GM19240 (cell line): Measurements from ENCODE around the gene ANGPTL2.

Experiments used
- DNase-seq: peaks from one replicate; pipeline ENCODE4 v3.0.0; 2011; ENCODE audit warnings: low spot score; ENCODE audit not compliant: insufficient read length

The ANGPTL2 gene

GRCh38 chr9:127136880-127137639 lies 14.6 kb upstream of the ANGPTL2 start:
- DNase-seq = no peak

DNA sequence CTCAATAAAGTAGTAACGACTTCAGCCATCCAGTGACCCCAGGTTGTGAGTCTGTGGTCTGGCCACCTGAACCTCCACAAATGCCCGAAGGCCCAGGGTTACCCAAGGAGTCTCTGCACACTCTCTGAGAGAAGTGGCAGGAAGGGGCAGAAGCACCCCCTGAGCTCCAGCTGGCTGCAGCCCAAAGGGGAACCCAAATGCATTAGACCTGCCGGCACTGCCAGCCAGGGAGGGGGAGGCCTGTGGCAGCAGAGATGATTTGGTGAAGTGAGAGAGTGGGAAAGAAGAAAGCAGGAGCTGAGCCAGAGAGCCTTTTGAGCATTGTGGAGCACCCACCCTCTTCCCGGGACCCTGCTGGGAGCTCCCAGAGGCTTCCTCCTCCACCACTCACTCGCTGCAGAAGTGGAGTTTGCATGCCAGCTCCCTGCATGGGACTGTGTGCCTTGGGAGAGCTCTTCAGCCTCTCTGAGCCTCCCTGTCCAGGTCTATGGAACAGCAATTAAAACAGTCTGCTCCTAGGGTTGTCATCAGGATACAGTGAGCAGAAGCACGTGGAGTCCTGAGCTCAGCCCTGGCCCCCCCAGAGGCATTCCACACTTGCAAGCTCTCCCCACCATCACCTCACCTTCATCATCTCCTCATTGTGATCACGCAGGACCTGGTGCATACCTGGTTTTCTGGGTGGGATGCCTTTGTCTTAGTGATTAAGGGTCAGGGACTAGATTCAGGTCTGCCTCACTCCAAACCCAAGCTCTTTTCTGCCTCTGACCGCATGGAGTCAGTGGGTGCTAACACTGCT lies 13.8 kb upstream of the ANGPTL2 start:
- no peak for DNase-seq

DNA sequence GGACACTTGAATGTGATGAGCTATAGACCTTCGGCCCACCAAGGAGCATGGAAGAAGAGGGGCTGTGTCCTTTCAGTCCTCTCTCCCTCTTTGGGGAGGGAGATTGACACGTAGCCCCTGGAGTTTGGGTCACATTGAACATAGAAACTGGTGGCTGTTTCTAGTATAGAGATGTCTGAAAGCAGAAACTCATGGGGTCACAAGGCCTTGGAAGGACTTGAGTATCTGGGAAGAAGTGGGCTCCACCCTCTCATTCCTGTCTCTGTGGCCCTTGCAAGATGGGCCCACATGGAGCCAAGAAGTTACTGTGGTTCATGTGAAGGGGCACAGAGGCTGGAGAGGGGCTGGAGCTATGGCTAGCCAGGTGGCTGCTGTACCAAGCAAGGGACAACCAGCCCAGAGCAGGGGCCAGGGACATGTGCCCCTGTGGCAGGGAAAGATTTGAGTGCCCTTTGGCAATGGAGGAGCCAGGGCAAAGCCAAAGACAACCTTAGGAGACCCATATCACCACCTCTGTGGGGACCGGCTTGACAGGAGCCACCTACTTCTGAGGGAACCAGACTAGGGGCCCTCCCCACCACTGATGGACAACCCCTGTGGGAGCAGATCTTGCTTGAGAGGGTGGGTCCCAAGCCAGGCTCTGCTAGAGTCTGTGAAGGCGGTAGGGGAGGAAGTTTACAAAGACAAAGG lies 12.8 kb upstream of the ANGPTL2 start:
- DNase-seq = no peak

DNA sequence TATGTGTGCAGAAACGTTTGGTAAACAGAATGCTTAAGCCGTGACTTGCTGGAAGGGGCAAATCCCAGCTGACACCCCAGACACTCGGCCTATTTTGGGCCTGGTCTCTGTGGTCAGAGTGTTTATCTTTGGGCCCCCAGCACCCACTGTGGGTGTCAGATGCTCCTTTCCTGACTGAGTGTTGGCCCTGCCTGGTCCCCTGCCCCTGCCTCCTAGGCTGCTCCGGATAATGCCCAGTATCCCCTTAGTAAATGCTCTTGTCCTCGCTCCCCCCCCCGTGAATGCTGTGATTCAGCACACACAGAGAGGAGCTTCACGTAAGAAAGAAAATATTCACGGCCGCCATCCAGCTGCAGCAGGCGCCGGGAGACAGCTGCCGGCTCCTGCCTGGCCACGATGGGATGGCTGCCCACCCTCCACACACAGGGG lies 11.3 kb upstream of the ANGPTL2 start:
- DNase-seq = no peak

DNA sequence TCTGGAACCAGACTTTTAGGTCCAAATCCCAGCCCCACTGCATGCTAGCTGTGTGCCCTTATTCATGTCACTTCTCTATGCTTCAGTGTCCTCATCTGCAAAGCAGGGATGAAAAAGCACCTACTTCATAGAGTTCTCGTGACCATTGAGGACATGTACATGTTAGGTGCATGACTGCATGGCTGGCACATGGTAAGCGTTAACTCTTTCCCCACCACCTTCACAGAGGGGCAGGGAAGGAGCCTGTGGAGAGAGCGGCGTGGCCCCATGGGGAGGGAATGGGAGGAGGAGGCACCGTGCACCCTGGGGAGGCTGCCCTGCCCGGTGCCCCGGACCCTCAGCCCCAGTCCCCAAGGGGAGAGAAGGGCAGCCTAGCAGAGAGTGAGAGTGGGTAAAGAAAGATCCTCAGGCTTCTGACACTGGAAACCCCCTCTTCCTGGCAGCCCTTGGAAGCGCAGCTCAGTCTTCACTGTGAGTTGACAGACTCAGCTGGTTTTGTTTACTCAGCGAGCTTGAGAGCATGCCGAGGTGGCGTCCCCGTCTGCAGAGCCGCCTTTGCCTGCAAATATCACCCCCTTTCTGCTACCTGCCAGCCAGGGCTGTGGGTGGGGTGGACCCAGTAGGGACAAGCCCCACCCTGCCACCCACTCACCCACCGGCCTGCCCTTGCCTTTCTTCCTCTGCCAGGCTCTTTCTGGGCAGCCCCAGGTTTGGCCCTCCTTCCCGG lies 10.6 kb upstream of the ANGPTL2 start:
- DNase-seq = no peak

- no peak for DNase-seq
Measured at GRCh38 chr9:127132375-127132774, 9.9 kb upstream of the ANGPTL2 start.

DNA sequence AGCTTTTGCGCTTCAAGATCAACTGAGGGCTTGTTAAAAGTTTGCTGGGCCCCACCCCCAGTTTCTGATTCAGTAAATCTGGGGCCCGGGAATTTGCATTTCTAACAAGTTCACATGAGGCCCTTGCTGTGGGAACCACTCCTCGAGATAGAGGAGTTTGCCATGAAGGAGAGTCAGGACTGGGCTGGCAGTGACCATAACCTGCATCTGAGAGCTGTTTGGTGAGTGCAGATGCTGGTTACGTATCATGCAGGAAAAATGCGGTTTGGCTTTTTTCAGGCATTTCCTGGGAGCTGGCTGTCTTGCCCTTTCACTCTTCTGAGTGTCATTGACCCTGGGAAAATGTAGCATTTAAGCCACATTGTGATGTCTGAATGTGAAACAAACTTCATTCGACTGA lies 9.4 kb upstream of the ANGPTL2 start:
- no peak for DNase-seq

GRCh38 chr9:127130661-127131538 lies 8.5 kb upstream of the ANGPTL2 start:
- no peak for DNase-seq

- no peak for DNase-seq
Measured at GRCh38 chr9:127130235-127130634, 7.8 kb upstream of the ANGPTL2 start.

GRCh38 chr9:127129718-127130085 lies 7.3 kb upstream of the ANGPTL2 start:
- no peak for DNase-seq

- DNase-seq = no peak
Measured at GRCh38 chr9:127129073-127129717, 6.8 kb upstream of the ANGPTL2 start.

DNA sequence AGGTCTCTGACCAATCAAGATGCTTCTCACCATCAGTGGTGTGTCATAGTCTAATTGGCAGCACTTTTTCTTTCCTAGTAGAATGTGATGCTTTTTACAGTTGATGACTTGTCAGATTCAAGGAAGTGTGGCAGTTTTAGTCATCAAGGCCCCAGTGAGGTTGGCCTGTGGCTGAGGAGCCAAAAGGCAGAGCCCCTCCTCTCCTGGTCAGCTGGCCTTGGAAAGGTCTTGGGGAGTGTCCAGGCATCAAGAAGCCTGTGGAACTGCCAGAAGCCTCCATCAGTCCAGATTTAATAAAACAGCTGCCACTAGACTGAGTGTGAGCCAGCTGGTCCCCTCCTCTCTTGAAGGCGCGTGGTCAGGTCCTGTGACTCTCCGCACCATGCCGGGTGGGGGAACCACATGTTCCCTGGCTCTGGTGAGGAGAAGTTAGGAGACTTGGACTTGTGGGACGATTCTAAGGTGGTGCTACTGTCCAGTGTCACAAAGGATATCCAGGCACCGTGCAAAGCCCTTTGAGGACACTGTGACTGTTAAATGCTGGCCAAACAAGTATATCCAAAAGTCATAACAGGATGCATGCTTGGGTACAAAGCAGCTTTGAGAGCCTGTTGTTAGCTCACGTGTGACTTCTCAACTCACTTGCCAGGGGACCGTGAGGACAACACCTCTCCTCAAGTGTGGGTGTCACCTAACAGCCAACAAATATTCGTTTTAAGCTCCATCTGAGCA lies 6.1 kb upstream of the ANGPTL2 start:
- no peak for DNase-seq

- DNase-seq = no peak
Measured at GRCh38 chr9:127126971-127127370, 4.5 kb upstream of the ANGPTL2 start.

- DNase-seq = no peak
Measured at GRCh38 chr9:127124792-127125191, 2.4 kb upstream of the ANGPTL2 start.

DNA sequence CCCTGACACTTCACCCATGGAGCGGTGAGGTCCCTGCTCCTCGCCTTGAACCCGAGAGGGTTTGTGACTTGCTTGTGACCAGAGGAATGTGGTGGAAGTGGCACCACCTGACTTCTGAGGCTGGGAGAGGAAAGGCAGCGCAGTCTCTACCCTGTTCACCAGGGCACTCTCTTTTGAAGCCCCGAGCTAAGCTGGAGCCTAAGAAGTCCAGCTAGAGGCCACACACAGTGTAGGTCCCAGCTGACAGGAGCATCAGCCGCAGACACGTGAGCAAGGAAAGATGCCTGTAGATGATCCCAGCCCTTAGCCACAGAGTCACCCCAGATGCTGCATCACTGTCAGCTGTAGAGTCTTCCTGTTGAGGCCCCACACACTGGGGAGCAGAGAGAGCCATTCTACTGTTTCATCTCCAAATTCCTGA lies 1.7 kb upstream of the ANGPTL2 start:
- no peak for DNase-seq

DNA sequence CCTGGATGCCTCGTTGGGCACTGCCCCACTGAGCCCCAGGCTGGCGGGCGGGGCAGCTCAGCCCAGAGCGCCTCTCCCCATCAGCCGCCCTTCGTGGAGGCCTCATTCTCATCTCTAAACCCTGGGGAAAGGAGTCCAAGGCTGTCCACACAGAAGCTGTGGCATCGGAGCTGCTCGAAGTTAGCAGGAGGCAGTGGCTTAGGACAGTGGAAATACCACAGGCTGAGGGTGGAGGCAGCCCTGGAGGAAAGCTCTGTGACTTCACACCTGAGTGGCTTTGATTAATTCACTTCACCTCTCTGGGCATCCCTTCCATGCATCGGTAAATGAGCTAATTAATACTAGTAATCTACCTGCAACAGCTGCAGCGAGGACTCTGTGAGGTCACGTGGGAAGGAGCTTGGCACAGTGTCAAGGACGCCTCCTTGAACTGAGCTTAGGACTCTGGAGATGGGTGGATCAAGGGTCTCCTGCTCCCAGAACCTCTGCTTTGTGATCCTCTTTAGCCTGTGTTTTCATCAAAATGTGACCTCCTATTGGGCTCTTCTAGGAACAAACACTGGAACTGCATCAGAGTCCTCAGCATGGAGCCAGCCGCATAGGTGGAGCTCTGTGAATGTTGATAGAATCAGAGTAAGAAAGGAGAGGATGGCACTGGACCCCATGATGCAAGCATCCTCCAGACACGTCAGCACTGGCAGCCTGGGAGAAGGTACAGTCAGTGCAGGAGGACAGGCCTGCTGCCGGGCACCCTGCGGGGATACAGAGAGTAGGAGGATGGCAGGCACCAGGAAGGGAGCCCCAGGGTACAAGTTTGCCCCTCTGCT lies 842 bp upstream of the ANGPTL2 start:
- no peak for DNase-seq

DNA sequence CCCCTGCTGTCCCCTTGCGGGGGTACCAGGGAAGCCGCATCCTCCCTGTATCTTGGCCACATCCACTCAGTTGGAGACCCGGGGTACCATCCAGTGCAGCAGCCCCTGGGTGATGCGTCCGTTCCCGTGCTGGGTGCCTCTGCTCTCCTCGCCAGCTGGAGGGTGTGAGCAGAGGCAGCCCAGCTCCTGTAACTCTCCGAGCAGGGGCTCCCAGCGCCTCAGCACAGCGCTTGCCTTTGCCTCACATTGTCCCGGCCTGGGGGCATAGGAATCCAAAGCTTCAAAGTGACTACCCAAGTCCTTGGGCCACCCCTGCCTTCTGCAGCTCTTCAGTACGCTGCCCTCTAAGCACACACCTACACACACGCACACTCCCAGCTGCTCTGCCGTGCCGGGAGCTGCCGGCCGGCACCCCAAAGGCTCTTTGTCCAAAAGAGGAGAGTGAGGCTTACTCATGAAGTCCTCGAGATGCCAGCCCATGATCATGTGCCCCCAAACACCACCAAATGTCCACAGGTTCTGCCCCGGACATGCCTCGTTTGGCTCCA lies 733 bp downstream of the ANGPTL2 start:
- DNase-seq = no peak

- DNase-seq = no peak
Measured at GRCh38 chr9:127119320-127119709, 3.1 kb downstream of the ANGPTL2 start.
